ENCODE data around the gene KCNMB3.

The KCNMB3 gene

GRCh38 chr3:179288845-179289244, 37.9 kb upstream of the KCNMB3 start:
- no peak for TF ChIP-seq GABPA (IDR thresholded peaks at IDR 0.05; ENCODE audit: low read depth)
- no peak for TF ChIP-seq SPI1 (IDR thresholded peaks at IDR 0.05; ENCODE audit: borderline replicate concordance, low read depth)
- TF ChIP-seq, protein P1, sequence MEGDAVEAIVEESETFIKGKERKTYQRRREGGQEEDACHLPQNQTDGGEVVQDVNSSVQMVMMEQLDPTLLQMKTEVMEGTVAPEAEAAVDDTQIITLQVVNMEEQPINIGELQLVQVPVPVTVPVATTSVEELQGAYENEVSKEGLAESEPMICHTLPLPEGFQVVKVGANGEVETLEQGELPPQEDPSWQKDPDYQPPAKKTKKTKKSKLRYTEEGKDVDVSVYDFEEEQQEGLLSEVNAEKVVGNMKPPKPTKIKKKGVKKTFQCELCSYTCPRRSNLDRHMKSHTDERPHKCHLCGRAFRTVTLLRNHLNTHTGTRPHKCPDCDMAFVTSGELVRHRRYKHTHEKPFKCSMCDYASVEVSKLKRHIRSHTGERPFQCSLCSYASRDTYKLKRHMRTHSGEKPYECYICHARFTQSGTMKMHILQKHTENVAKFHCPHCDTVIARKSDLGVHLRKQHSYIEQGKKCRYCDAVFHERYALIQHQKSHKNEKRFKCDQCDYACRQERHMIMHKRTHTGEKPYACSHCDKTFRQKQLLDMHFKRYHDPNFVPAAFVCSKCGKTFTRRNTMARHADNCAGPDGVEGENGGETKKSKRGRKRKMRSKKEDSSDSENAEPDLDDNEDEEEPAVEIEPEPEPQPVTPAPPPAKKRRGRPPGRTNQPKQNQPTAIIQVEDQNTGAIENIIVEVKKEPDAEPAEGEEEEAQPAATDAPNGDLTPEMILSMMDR (IDR thresholded peaks at IDR 0.05; ENCODE audit: insufficient read depth, low read length) = no peak
- no peak for TF ChIP-seq POLR2AphosphoS5 (IDR thresholded peaks at IDR 0.05; ENCODE audit: low read depth)
- no peak for TF ChIP-seq REST (IDR thresholded peaks at IDR 0.05; ENCODE audit: insufficient replicate concordance, low read depth)
- H3K27me3 ChIP-seq (ENCODE audit: insufficient read depth, poor library complexity, severe bottlenecking) = no peaks in the 10 kb centered on the region
- H3K4me3 ChIP-seq (replicated peaks; ENCODE audit: insufficient read depth, low read length) = no peak overlapping the region
- H3K27ac ChIP-seq (replicated peaks) = no peak overlapping the region
- DNase-seq (ENCODE audit: low read depth in 1 of 2, low spot score in 1 of 2) = no peak

- DNase-seq (ENCODE audit: low read depth in 1 of 2, low spot score in 1 of 2) = no peak
- Histone ChIP-seq H3K27ac (replicated peaks) (no peak overlapping the region), H3K27me3 (ENCODE audit: insufficient read depth, poor library complexity, severe bottlenecking) (no peaks in the 10 kb centered on the region), H3K4me3 (replicated peaks; ENCODE audit: insufficient read depth, low read length) (no peak overlapping the region)
- TF ChIP-seq POLR2AphosphoS5 (IDR thresholded peaks at IDR 0.05; ENCODE audit: low read depth) (no peak), GABPA (IDR thresholded peaks at IDR 0.05; ENCODE audit: low read depth) (no peak), REST (IDR thresholded peaks at IDR 0.05; ENCODE audit: insufficient replicate concordance, low read depth) (no peak), SPI1 (IDR thresholded peaks at IDR 0.05; ENCODE audit: borderline replicate concordance, low read depth) (no peak)
- TF ChIP-seq, protein P1 (IDR thresholded peaks at IDR 0.05; ENCODE audit: insufficient read depth, low read length) = no peak
Observed at GRCh38 chr3:179286331-179286730, 35.4 kb upstream of the KCNMB3 start.

GRCh38 chr3:179281825-179282224, 30.9 kb upstream of the KCNMB3 start:
- Histone ChIP-seq H3K27ac (replicated peaks) (no peak overlapping the region), H3K27me3 (ENCODE audit: insufficient read depth, poor library complexity, severe bottlenecking) (no peaks in the 10 kb centered on the region), H3K4me3 (replicated peaks; ENCODE audit: insufficient read depth, low read length) (no peak overlapping the region)
- DNase-seq (ENCODE audit: low read depth in 1 of 2, low spot score in 1 of 2) = no peak
- TF ChIP-seq SPI1 (IDR thresholded peaks at IDR 0.05; ENCODE audit: borderline replicate concordance, low read depth) = no peak
- no peak for TF ChIP-seq POLR2AphosphoS5 (IDR thresholded peaks at IDR 0.05; ENCODE audit: low read depth)
- TF ChIP-seq, protein P1 (IDR thresholded peaks at IDR 0.05; ENCODE audit: insufficient read depth, low read length) = no peak
- TF ChIP-seq REST (IDR thresholded peaks at IDR 0.05; ENCODE audit: insufficient replicate concordance, low read depth) = no peak
- TF ChIP-seq GABPA (IDR thresholded peaks at IDR 0.05; ENCODE audit: low read depth) = no peak

Measured in HL-60 (cell line).